Lung (tissue), 12 donors: Measurements from ENCODE around the gene ZNF460. TPM values are rescaled to one million over a fixed set of nuclear protein-coding genes. Genes with fewer than 3 reads are reported as not detected.

Experiments
- ATAC-seq: fragments of 200-7000 bp; cut with Tn5 transposase; one replicate; pipeline ENCODE4 v1.9.1; 2020; ENCODE audit warnings: moderate number of reproducible peaks; ENCODE audit not compliant: insufficient read depth, low FRiP score
- DNase-seq, 3 donors: peaks; one replicate each; pipeline ENCODE4 v3.0.0-alpha.2; 2013 to 2017
- H3K27ac ChIP-seq, 2 donors: one replicate each; pipeline ENCODE4 v1.5.1; 2013; ENCODE audit warnings: mild to moderate bottlenecking in 2 of 2, moderate library complexity in 2 of 2, control low read depth in 1 of 2, inconsistent platforms in 1 of 2, low read depth in 1 of 2, low read length in 1 of 2
- H3K27me3 ChIP-seq, 3 donors: one replicate each; pipeline ENCODE4 v1.5.1; 2013; ENCODE audit warnings: low read length in 2 of 3; ENCODE audit not compliant: control insufficient read depth in 3 of 3, insufficient read depth in 3 of 3
- H3K36me3 ChIP-seq, 4 donors: one replicate each; pipeline ENCODE4 v1.5.1; 2013; ENCODE audit warnings: low read length in 4 of 4, mild to moderate bottlenecking in 1 of 4, moderate library complexity in 1 of 4; ENCODE audit not compliant: control insufficient read depth in 4 of 4, insufficient read depth in 4 of 4
- H3K4me1 ChIP-seq, 5 donors: one replicate each; pipeline ENCODE4 v1.5.1; 2013; ENCODE audit warnings: low read length in 5 of 5, mild to moderate bottlenecking in 2 of 5, moderate library complexity in 1 of 5; ENCODE audit not compliant: control insufficient read depth in 5 of 5, insufficient read depth in 5 of 5
- H3K4me3 ChIP-seq: one replicate; pipeline ENCODE4 v1.5.1; 2013; ENCODE audit warnings: mild to moderate bottlenecking, control low read depth, moderate library complexity
- H3K9ac ChIP-seq, 2 donors: one replicate each; pipeline ENCODE4 v1.5.1; 2013; ENCODE audit warnings: low read length in 2 of 2, control low read depth in 1 of 2; ENCODE audit not compliant: insufficient read depth in 1 of 2
- H3K9me3 ChIP-seq, 4 donors: one replicate each; pipeline ENCODE4 v1.5.1; 2013; ENCODE audit warnings: low read length in 3 of 4, mild to moderate bottlenecking in 1 of 4, moderate library complexity in 1 of 4; ENCODE audit not compliant: control insufficient read depth in 4 of 4, insufficient read depth in 3 of 4
- WGBS, 2 donors: extraction: QIAGEN DNeasy Blood & Tissue Kit; methylation state at CpG; one replicate each; pipeline ENCODE4 v1.1.7; 2013; 5-methylcytosine and 5-hydroxymethylcytosine counted together
- polyA plus RNA-seq, 2 donors: library from polyadenylated mRNA; stranded (reverse); fragments of 200-250 nt; gene quantifications; one replicate each; pipeline ENCODE4 v1.2.1, GENCODE V29; 2013
- total RNA-seq, 2 donors: library from RNA; depleted of rRNA in 1 of 2; stranded (reverse); fragments of >200 nt in 1 of 2; gene quantifications; one replicate each; pipeline ENCODE4 v1.2.1, GENCODE V29; 2014 to 2021
- TF ChIP-seq, protein P1 (sequence below): IDR thresholded peaks from 2 replicates; pipeline ENCODE4 v1.5.1; 2012; ENCODE audit warnings: mild to moderate bottlenecking; ENCODE audit errors: control extremely low read depth, extremely low read depth
- donor health status: control.
- donor health status: control.
- donor health status: Bipolar disorder and iron deficiency.
- donor health status: healthy.
- donor health status: DM: yes; HTN: yes; CAD: no.

ZNF460 gene
- total and polyA plus RNA-seq, 4 donors, result 1.2 to 113 (median 29.0) TPM

GRCh38 chr19:57288373-57288772 lies 8.1 kb downstream of the ZNF460 start:
- Histone ChIP-seq H3K27me3 (no peaks in the 10 kb centered on the region), H3K4me3 (no peak overlapping the region), H3K27ac (no peak overlapping the region), H3K36me3 (peaks cover 55 to 79% (median 58%) of the 10 kb centered on the region in 4 donors), H3K4me1 (no peaks in the 10 kb centered on the region), H3K9me3 (peaks cover 0 to 40% (median 8%) of the 10 kb centered on the region in 4 donors), H3K9ac (no peak overlapping the region)
- ATAC-seq (no peak), DNase-seq (no peak)
- TF ChIP-seq, protein P1, sequence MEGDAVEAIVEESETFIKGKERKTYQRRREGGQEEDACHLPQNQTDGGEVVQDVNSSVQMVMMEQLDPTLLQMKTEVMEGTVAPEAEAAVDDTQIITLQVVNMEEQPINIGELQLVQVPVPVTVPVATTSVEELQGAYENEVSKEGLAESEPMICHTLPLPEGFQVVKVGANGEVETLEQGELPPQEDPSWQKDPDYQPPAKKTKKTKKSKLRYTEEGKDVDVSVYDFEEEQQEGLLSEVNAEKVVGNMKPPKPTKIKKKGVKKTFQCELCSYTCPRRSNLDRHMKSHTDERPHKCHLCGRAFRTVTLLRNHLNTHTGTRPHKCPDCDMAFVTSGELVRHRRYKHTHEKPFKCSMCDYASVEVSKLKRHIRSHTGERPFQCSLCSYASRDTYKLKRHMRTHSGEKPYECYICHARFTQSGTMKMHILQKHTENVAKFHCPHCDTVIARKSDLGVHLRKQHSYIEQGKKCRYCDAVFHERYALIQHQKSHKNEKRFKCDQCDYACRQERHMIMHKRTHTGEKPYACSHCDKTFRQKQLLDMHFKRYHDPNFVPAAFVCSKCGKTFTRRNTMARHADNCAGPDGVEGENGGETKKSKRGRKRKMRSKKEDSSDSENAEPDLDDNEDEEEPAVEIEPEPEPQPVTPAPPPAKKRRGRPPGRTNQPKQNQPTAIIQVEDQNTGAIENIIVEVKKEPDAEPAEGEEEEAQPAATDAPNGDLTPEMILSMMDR, result no peak
- WGBS, 2 donors, result 95 to 96% methylated on average over 4 of the region's 4 CpGs

DNA sequence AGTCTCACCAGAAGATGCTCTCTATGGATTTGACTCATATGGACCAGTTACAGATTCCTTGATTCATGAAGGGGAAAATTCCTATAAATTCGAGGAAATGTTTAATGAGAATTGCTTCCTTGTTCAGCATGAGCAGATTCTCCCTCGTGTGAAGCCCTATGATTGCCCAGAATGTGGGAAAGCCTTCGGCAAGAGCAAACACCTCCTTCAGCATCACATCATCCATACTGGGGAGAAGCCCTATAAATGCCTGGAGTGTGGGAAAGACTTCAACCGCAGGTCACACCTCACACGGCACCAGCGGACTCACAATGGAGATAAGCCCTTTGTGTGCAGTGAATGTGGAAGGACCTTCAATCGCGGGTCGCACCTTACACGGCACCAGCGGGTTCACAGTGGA lies 10.7 kb downstream of the ZNF460 start:
- no peak overlapping the region for H3K27ac ChIP-seq
- peaks cover 0 to 34% (median 12%) of the 10 kb centered on the region in 4 donors for H3K9me3 ChIP-seq
- DNase-seq (no peak), ATAC-seq (no peak)
- no peak overlapping the region for H3K9ac ChIP-seq
- TF ChIP-seq, protein P1, result no peak
- H3K4me1 ChIP-seq, result no peaks in the 10 kb centered on the region
- H3K27me3 ChIP-seq, result no peaks in the 10 kb centered on the region
- no peak overlapping the region for H3K4me3 ChIP-seq
- H3K36me3 ChIP-seq, result peaks cover 38 to 77% (median 57%) of the 10 kb centered on the region in 4 donors
- WGBS, 2 donors, result 96 to 97% methylated on average over 11 of the region's 11 CpGs

GRCh38 chr19:57292547-57292946 lies 12.3 kb downstream of the ZNF460 start:
- Histone ChIP-seq H3K9me3 (peaks cover 0 to 31% (median 12%) of the 10 kb centered on the region in 4 donors), H3K9ac (no peak overlapping the region), H3K4me3 (no peak overlapping the region), H3K27me3 (no peaks in the 10 kb centered on the region), H3K36me3 (peaks cover 33 to 72% (median 55%) of the 10 kb centered on the region in 4 donors), H3K27ac (no peak overlapping the region), H3K4me1 (no peaks in the 10 kb centered on the region)
- ATAC-seq, result no peak
- TF ChIP-seq, protein P1, result no peak
- DNase-seq, result no peak
- 79 to 89% methylated on average over 1 of the region's 1 CpG for WGBS, 2 donors

DNA sequence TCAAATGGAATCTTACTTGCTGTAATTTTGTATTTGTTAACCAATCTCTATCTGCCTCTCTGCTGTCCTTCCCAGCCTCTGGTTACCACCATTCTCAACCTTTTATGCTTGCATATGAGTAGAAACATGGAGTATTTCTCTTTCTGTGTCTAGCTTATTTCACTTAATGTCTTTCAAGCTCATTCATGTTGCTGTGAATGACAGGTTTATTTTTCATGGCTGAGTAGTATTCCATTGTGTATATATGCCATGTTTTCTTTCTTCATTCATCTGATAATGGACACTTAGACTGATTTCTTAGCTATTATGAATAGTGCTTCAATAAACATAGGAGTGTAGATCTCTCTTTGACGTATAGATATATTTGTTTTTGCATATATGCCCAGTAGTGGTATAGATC lies 13.4 kb downstream of the ZNF460 start:
- H3K9ac ChIP-seq, result no peak overlapping the region
- H3K4me1 ChIP-seq, result no peaks in the 10 kb centered on the region
- no peaks in the 10 kb centered on the region for H3K27me3 ChIP-seq
- no peak overlapping the region for H3K4me3 ChIP-seq
- H3K27ac ChIP-seq, result no peak overlapping the region
- TF ChIP-seq, protein P1, result no peak
- no peak for ATAC-seq
- WGBS, 2 donors, result 95 to 97% methylated on average over 1 of the region's 1 CpG
- peaks cover 0 to 29% (median 12%) of the 10 kb centered on the region in 4 donors for H3K9me3 ChIP-seq
- no peak for DNase-seq
- H3K36me3 ChIP-seq, result peaks cover 31 to 67% (median 49%) of the 10 kb centered on the region in 4 donors
